HG03460 (cell line): ENCODE results near the gene BMP7.
"Not testable (repeated sequence)": the region's sequence is repeated elsewhere in the genome, so short reads cannot be mapped to it uniquely, and the experiment has no call there.

ENCODE experiments used
- ATAC-seq: cut with Tn5 transposase; IDR thresholded peaks from one replicate; pipeline ENCODE4 v1.9.1; 2021; ENCODE audit not compliant: unreplicated experiment

BMP7 gene

DNA sequence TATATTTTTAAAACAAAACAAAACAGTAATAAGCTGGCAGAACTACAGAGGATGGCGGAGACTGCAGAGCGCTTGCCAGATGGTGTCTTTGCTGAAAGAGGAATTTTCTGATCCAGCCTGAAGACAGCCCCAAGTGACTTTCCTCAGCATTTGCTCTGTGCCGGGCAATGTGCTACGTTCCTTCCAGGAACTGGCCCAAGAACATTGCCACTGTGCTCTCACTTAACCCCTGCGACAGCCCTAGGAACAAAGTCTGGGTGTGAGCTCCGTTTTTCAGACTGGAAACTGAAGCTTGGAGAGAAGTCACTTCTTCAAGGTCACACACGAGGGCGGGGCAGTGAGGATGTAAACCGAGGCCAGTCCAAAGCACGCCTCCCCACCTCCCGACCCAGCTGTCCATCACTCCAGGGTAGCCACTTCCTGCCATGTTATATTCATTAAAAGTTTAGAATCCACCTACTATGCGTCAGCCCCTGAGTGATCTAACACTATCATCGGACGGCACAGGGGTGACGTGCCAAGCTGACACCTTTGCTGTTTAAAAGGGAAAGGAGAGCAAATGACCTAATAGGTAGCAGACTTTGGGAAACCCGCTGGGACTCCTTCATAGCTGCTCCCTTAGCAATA is 22.3 kb upstream of the BMP7 start:
- ATAC-seq, result no peak

DNA sequence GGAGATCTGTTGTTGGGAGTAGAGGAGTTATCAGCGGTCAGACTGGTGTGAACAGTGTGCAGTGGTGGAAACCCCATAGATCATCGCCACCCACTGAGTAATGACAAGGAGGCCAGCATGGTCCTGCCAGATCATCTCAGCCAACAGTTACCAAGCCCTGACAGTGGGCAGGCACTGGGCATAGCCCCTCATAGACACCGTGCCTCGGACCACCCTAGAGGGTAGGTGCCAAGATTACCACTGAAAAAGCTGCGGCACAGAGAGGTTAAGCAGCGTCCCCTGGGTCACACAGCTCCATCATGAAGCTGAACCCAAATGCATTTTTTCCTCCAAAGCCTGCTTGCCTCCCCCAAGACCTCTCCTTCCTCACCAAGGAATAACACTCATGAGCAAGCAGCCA is 21.5 kb upstream of the BMP7 start:
- no peak for ATAC-seq

DNA sequence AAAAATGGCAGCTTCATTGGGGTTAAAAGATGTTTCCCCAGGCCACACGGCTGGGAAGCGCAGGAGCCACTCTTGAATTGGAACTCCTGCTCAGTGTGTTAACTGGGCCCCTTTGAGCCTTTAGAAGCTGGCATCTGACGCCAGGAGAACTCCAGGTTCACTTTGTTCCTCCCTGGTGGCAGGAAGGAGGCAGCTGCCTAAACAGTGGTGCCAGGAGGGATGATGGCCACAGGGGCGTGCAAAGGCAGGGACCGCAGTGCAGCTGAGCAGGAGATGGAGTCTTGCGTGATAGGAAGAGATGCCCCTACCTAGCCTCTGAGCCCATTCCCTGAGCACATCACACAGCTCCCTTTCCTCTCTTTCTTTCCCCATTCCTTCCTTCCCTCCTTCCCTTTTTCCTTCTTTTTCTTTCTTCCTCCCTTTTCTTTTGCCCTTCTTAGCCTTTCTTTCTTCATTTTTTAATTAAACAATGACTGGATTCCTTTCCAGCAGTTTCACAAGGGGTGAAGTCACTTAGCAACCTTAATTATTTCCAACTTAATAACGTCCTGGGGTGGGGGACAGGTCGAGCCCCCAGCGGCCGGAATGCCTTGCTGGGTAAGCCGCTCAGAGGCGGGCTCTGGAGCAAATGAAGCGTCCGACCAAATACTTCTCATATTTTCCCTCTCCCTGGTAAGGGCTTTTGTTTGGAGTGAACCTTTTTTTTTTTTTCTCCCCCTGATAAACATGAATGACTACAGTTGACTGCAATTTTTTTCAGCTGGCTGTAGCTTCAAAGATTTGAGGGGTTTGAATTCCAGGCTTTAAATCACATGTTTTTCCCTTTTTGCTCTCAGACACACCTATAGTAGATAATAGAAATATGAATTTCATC is 20.8 kb upstream of the BMP7 start:
- ATAC-seq, result no peak

DNA sequence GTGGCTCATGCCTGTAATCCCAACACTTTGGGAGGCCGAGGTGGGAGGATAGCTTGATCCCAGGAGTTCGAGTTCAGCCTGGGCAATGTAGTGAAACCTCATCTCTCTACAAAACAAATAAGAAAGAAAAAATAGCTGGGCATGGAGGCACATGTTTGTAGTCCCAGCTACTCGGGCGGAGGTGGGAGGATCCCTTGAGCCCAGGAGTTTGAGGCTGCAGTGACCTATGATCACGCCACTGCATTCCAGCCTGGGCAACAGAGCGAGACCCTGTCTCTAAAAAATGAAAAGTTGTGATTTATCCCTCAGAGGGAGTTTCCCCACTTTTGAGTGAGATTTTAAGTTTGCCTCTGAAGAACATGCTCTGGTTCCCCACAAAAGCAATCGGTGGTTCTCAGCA is 17.4 kb upstream of the BMP7 start:
- no peak for ATAC-seq

DNA sequence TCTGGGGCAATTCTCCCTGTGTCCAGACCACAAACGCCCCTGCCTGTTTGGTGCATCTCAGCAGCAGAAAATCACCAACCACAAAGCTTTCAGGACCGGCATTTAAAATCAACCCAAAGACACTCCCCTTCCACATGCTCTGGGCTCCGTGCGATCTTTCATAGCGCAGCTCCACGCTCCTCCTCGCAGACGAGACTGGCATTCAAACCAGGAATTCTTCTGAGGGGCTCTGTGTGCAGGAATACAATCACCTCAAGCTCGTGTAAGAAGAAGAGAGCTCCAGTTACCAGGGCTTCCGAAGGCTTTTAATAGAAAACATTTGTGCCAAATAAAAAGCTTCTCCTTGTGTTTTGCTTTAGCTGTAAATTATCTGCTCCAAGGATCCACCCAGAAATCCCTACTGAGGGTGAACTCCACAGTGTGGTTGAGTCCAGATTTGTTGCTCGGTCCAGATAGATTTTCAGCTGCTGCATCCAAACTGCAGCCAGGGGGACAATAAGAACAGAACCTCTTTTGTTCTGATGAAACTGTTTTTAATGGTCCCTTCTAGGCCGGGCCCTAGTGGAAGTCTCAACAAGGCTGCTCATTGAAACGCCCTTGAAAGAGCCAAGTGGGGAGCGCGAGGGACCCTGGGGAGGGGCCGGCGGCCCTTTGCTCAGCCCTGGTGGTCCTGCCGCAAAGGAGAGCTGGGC is 16.4 kb upstream of the BMP7 start:
- no peak for ATAC-seq

DNA sequence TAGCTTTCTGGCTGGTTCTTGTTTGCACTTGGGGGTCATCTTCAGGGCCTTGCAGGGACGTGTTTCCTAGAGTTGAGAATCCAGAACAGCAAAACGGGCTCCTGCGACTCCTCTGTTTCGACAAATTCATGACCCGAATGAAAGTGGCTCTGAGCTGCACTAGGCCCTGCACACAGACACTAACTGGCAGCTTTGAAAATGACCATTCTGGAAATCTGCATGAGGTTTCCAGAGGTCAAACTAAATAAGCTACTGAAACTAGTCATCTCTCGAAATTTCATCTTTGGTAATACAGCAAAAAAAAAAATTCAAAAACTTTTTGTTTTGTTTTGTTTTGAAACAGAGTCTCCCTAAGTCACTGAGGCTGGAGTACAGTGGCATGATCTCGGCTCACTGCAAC is 15.5 kb upstream of the BMP7 start:
- no peak for ATAC-seq

DNA sequence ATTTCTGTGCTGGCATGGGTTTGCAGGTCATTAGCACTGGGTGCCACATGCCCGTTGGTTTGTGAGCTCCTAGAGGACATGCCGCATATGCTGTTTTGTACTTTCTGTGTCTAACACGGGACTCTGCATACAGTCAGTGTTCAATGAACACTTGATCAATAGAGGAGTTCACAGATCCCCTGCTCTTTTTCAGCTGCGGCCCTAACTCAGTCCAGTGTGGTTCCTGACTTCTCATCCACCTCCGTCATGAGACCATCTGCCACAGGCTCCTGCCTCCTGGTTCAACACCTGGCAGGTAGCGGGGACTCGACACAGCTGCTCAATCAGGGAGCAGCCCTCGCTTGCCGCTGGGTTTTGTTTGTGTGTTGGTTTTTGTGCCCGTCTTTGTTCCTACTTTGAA is 13.8 kb upstream of the BMP7 start:
- no peak for ATAC-seq

DNA sequence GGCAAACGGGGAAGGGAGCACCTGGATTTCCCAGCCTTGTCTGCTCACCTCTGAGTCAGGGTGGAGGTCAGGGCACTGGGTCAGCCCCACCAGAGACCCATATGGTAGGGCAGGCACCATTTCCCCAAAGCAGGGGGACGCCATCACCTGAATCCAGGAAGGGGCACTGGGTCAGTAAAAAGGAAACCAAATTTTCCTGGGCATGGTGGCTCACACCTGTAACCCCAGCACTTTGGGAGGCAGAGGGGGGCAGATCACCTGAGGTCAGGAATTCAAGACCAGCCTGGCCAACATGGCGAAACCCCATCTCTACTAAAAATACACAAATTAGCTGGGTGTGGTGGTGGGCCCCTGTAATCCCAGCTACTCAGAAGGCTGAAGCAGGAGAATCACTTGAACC is 13.1 kb upstream of the BMP7 start:
- not testable (repeated sequence) for ATAC-seq

DNA sequence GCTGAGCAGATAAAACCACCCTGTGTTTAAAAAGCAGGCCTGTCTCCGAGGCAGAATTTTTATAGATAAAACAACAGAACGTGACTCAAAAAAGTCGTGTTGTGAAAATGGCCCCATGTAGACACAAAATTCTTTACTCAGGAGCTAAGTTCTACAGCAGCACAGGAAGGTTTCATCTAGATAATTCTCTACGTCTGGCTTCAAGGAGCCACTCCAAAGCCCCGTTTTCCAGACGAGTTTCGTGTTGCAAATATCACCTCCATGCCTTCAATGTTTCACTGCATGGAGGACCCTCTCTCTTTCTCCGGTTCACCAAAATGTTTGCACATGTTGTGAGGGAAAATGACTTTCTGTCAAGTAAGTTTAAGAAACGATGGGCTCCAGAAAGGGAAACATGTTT is 12.0 kb upstream of the BMP7 start:
- ATAC-seq, result no peak

DNA sequence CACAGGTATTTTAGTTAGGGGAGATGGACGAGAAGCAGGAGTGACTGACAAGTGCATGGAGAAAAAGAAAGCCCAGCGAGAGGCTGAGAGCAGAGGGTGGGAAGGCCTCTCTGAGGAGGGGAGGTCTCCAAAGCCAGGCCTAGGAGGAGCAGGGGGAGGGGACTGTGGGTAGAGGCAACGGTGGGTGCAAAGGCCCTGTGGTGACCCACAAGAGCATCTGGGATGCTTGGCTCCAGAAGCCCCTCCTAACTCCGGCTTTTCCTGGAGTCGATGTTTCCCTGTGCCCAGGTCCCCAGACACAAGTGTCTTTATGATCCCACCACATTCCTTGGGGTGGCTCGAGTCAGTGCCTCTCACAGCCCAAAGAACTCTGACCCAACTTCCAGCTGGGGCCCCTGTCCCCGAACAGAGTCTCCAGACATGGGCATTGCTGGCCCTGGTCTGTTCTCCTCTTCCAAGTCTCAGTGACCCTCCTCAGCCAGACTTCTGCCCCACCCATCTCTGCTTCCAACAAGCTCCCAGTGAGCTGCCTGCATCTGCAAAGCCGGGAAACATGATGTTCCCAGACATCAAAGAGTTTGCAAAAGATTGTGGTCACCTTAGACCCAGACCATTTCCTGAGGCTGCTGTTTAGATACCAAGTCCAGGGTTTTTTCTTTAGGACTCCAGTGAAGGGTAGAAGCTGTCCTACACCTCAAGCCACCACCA is 11.1 kb upstream of the BMP7 start:
- no peak for ATAC-seq

DNA sequence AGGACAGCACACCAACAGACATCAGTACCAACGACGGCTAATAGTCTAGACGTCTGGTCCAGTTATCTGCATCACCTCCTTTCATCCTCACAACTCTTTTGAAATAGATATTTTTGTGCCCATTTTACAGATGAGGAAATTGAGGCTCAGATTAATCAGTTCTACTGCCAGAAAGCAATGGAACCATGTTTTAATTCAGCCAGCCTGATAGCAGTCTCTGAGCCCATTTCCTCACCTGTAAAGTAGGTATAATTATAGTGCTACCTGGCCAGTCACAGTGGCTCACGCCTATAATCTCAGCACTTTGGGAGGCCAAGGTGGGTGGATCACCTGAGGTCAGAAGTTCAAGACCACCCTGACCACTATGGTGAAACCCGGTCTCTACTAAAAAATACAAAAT is 9.8 kb upstream of the BMP7 start:
- ATAC-seq, result no peak

DNA sequence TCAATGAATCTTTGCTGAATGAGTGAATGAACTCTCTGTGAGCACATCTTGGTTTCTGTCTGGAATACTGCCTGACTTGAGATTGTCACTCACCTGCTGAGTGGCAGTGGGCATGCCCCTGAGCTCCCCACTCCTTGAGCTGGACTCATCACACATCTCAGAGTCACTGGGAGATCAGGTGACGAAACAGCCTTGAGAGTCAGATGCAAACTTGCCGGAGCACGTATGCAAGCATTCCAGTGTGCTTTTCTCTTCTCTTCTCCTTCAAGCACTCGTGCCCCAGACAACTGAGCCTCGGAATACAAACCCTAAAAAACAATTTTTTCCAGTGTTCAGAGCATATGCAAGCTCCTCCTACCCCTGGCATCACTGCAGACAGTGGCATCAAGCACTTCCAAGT is 9.4 kb upstream of the BMP7 start:
- ATAC-seq, result no peak

DNA sequence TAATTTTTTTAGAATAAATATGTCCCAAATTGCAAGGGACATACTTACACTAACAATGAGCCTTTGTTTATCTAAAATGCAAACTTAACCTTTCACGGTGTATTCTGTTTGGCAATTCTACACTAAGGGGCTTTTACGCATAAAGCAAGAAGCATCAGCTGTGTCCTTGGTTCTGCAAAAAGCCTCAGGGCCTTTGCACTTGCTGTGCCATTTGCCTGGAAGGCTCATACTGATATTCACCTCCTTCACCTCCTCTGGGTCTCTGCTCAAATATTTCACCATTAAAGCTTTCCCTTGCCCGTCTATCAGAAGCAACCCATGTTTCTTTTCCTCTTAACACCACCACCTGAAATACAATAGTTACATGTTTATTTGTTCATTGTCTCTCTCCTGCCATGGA is 8.9 kb upstream of the BMP7 start:
- ATAC-seq, result no peak

DNA sequence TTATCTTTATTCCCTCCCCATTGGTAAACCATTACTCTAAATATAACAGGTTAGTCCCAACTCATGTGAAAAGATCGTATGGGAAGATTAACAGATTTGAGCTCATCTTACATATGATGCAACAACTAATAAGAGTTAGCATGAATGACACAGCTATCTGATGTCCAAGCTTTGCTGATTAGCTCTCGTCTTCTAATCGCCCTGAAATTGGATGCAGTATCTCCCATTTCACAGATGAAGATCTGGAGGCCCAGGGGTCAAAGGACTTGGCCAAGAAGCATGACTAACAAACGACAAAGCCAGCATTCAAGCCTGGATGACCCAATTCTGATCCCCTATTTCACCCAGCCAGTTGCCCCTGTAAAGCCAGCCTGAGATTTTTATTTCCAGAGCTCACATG is 8.4 kb upstream of the BMP7 start:
- ATAC-seq, result no peak

DNA sequence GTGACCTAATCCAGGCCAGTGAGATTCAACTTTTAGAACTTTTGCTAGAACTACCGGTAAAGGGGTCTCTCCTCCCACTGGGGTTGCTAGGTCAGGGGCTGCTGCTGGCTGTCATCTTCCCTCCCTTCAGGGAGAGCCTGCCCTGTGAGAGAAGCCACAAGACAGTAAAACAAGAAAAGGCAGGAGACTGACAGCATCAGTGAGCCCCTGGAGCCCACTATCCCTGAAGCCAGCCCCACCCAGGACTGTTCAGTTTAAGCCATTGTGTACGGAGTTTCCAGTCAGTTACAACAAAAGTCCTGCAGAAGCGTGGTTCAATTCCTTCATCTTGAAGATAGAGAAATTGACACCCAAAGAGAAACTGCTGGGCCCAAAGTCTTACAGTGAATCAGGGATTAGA is 7.9 kb upstream of the BMP7 start:
- no peak for ATAC-seq

DNA sequence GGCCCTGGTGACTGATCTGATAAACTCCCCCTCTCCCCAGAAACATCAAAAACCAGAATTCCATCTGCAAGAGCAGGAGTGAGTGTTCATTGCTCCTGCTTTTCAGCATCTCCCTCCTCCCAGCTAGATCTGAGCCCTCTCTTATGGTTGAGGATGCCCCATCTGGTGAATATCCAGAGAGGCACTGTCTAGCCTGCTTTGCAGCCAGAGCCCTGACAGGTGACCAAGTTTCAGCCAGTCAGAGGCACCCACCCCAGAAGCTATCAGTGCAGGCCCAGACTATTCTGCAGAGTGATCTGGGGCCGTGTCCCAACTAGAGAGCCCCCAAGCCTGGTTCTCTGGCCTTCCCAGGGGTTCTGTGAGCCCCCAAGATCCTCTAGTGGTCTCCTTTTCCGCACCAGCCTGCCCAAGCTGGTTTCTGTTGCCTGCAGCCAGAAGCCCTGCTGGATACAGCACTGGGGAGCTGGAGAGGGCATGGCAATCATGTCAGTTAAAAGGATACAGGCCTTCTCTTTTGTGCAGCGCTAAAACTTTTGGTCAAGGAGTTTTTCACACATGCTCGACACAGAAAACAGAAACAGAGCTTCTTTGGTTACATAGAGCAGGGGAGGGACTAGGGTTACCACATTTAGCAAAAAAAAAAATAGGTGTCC is 6.6 kb upstream of the BMP7 start:
- no peak for ATAC-seq

DNA sequence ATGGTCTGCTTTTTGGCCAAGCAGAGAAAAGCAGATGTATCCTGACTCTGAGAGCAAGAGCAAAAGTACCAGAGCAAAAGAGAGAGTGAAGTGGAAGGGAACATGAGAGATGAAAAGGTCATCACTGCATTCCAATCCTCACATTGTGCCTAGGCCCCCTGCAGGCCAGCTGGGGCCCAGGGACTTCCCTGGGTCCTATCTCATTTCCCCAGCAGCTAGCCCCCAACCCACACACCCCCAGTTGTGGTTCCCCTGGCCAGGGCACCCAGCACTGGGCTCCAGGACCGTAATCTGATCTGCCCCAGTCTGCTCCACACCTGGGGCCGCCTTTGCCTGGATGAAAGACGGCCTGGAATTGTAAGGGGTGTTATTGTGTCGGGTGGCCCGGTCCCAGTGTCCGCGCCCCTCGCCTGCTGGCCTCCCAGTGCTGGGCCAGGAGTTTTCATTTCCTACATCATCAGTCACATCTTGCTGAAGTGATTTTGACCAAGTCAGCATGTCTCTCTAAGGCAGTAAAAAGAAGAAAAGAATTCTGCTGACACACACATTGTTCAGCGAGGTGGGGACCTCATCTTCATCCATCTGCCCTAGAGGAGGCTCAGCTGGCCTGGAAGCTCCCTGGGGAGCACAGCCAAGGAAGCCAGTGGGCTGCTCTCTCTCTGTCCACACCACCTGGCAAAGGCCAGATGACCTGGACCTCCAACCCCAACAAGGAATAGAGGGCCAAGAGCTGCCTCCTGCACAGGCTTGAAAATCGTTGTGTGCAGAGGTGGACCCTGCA is 4.0 kb upstream of the BMP7 start:
- no peak for ATAC-seq

DNA sequence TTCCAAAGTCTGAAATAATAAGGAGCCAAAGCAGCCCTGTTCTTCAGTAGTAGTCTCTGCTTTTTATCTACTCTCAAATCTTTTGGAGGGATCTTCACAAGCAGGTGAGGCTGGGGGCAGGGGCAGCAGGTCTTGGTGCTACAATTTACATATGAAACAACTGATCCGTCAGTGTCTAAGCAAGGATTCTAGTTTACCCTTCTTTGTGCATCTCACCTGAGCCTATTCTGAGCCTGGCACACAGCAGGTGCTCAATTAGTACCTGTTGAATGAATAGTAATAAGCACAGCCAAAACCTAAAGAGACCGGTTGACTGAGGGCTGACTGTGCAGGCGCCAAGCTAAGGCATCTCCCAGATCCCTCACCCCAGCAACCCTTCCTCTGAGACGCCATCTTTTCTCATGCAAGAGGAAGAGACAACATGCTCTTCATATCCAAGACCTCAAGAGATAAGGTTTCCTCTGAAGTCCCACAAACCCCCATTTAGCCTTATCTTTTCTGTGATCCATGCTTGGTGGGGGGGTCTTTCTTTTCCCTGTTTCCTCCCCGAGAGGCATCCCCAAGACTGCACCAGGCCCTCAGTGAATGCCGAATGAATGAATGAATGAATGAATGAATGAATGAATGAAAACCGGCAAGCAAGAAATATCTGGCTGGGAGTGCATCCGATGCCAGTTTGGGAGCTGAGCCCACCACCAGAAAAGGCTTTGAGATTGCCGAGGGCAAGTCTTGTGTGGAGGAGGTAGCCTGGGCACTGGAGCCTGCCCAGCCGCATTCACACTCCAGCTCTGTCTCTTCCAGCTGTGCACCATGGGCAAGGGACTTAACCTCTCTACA is 2.9 kb upstream of the BMP7 start:
- ATAC-seq, result no peak

DNA sequence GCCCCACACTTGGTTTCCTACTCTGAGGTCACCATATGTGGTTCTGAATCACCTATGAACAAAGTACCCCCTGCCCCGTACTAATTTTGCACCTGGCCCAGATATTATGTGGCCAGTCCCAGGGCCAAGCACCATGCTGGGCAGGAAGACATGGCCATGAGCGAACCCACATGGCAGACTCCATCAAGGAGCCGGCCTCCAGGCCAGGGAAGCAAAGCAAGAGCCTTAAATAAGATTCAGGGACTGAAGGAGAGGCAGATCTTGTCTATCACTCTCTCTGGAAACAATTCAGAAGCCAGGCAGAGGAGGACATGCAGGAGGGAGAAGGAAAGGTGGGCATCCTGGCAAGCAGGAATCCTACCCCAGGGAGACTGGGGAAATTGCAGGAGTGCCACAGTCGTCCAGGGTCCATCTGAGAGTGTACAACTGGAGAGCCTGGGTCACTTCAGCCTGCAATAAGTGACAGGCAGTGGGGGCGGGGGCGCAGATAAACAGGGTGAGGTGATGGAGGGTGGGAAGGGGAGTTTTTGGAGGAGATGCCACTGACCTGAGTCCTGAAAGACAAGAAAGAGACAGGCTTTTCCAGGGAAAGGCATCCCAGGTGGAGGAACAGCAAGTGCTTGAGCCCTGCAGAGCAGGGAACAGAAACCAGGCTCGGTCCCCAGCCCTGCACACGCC is 2.1 kb upstream of the BMP7 start:
- no peak for ATAC-seq
